Right atrium auricular region (tissue), 2 donors: Measurements from ENCODE around the gene GRIA4. TPM values are rescaled to one million over a fixed set of nuclear protein-coding genes. Genes with fewer than 3 reads are reported as not detected.

Experiments
- DNase-seq: peaks from one replicate; pipeline ENCODE4 v3.0.0-alpha.2; 2019; ENCODE audit warnings: low spot score
- H3K27ac ChIP-seq, 2 donors: fragments of 200-600 bp; sonication (generic); 1 replicate in 1 of 2; 2 replicates in 1 of 2; pipeline ENCODE4 v1.5.1; 2016 to 2019
- H3K27me3 ChIP-seq, 2 donors: fragments of 200-600 bp; sonication (generic); one replicate each; pipeline versions ENCODE4 v1.5.1 to v1.6.0; 2017 to 2019
- H3K36me3 ChIP-seq: fragments of 200-600 bp; sonication (generic); one replicate; pipeline ENCODE4 v1.5.1; 2016
- H3K4me1 ChIP-seq, 2 donors: fragments of 200-600 bp; sonication (generic); one replicate each; pipeline versions ENCODE4 v1.5.1 to v1.6.0; 2017 to 2019
- H3K4me3 ChIP-seq, 2 donors: fragments of 200-600 bp; sonication (generic); 1 replicate in 1 of 2; 2 replicates in 1 of 2; pipeline ENCODE4 v1.5.1; 2017 to 2019; ENCODE audit warnings: mild to moderate bottlenecking in 1 of 2, moderate library complexity in 1 of 2
- H3K9me3 ChIP-seq, 2 donors: fragments of 200-600 bp; sonication (generic); one replicate each; pipeline ENCODE4 v1.5.1; 2019
- total RNA-seq, 2 donors: library from RNA; depleted of rRNA; stranded (reverse); fragments of >200 nt; gene quantifications; one replicate each; pipeline ENCODE4 v1.1.0, GENCODE V29; 2016
- TF ChIP-seq, protein P1 (sequence below), 2 donors: fragments of 200-600 bp; sonication (generic); IDR thresholded peaks; one replicate each; pipeline ENCODE4 v1.5.1; 2019; ENCODE audit warnings: antibody characterized with exemption in 2 of 2

The GRIA4 gene
- total RNA-seq, 2 donors from 2014 or later, result not detected

DNA sequence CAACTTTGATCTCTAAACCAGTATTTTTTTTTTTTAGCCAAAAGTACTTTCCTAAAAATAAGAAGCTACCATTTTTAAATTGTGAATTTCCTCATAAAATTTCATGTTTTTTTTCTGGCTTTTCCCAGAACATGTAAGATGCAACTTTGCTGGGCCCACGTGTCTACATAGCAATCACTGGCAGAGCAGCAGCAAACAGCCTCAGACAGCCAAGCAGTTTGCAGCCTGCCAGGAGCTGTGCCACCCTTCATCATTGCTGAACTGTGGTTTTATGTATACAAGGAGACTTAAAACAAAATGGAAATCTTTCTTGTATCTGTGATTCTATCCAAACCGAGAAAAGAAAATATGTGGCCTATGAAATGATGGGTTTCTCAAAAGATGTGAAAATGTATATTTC lies 110.2 kb downstream of the GRIA4 start:
- Histone ChIP-seq H3K27me3 (no peaks in the 10 kb centered on the region), H3K36me3 (no peaks in the 10 kb centered on the region), H3K4me1 (no peaks in the 10 kb centered on the region), H3K4me3 (no peak overlapping the region), H3K27ac (no peak overlapping the region), H3K9me3 (no peaks in the 10 kb centered on the region)
- no peak for DNase-seq
- TF ChIP-seq, protein P1, sequence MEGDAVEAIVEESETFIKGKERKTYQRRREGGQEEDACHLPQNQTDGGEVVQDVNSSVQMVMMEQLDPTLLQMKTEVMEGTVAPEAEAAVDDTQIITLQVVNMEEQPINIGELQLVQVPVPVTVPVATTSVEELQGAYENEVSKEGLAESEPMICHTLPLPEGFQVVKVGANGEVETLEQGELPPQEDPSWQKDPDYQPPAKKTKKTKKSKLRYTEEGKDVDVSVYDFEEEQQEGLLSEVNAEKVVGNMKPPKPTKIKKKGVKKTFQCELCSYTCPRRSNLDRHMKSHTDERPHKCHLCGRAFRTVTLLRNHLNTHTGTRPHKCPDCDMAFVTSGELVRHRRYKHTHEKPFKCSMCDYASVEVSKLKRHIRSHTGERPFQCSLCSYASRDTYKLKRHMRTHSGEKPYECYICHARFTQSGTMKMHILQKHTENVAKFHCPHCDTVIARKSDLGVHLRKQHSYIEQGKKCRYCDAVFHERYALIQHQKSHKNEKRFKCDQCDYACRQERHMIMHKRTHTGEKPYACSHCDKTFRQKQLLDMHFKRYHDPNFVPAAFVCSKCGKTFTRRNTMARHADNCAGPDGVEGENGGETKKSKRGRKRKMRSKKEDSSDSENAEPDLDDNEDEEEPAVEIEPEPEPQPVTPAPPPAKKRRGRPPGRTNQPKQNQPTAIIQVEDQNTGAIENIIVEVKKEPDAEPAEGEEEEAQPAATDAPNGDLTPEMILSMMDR (IDR thresholded peaks at IDR 0.05), result no peak

GRCh38 chr11:105723269-105723668 lies 113.4 kb downstream of the GRIA4 start:
- Histone ChIP-seq H3K4me1 (no peaks in the 10 kb centered on the region), H3K36me3 (no peaks in the 10 kb centered on the region), H3K27ac (no peak overlapping the region), H3K27me3 (no peaks in the 10 kb centered on the region), H3K9me3 (peaks cover 0 to 3% of the 10 kb centered on the region in 2 donors), H3K4me3 (no peak overlapping the region)
- TF ChIP-seq, protein P1 (IDR thresholded peaks at IDR 0.05), result no peak
- no peak for DNase-seq

GRCh38 chr11:105732611-105733010 lies 122.7 kb downstream of the GRIA4 start:
- no peaks in the 10 kb centered on the region for H3K4me1 ChIP-seq
- H3K27ac ChIP-seq, result no peak overlapping the region
- TF ChIP-seq, protein P1 (IDR thresholded peaks at IDR 0.05), result no peak
- peaks cover 0 to 9% of the 10 kb centered on the region in 2 donors for H3K9me3 ChIP-seq
- no peaks in the 10 kb centered on the region for H3K36me3 ChIP-seq
- DNase-seq, result no peak
- no peak overlapping the region for H3K4me3 ChIP-seq
- H3K27me3 ChIP-seq, result no peaks in the 10 kb centered on the region

DNA sequence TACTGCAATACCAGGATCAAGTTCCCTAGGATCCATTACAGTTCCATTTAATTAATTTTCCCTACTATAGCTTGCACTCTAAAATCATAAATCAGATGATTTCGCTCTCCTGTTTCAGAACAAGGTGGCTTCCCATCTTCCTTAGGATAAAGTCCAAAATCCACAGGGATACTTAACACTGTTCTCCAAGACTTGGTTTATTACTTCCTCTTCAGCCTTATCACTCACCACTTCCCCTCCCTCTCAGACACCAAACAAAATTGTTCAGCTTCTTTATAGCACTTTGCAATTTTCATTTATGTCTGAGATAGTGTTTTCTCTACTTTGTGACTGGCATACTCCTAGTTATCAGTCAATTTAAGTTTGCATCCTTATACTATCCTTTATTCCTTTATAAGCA lies 124.6 kb downstream of the GRIA4 start:
- DNase-seq, result no peak
- Histone ChIP-seq H3K36me3 (no peaks in the 10 kb centered on the region), H3K27me3 (no peaks in the 10 kb centered on the region), H3K4me3 (no peak overlapping the region), H3K27ac (no peak overlapping the region), H3K9me3 (no peaks in the 10 kb centered on the region), H3K4me1 (no peaks in the 10 kb centered on the region)
- TF ChIP-seq, protein P1 (IDR thresholded peaks at IDR 0.05), result no peak

- H3K9me3 ChIP-seq, result no peaks in the 10 kb centered on the region
- H3K27me3 ChIP-seq, result no peaks in the 10 kb centered on the region
- no peaks in the 10 kb centered on the region for H3K4me1 ChIP-seq
- H3K27ac ChIP-seq, result no peak overlapping the region
- H3K36me3 ChIP-seq, result no peaks in the 10 kb centered on the region
- no peak overlapping the region for H3K4me3 ChIP-seq
- TF ChIP-seq, protein P1 (IDR thresholded peaks at IDR 0.05), result no peak
- DNase-seq, result no peak
These were observed 128.4 kb downstream of the GRIA4 start for GRCh38 chr11:105738251-105738650.

DNA sequence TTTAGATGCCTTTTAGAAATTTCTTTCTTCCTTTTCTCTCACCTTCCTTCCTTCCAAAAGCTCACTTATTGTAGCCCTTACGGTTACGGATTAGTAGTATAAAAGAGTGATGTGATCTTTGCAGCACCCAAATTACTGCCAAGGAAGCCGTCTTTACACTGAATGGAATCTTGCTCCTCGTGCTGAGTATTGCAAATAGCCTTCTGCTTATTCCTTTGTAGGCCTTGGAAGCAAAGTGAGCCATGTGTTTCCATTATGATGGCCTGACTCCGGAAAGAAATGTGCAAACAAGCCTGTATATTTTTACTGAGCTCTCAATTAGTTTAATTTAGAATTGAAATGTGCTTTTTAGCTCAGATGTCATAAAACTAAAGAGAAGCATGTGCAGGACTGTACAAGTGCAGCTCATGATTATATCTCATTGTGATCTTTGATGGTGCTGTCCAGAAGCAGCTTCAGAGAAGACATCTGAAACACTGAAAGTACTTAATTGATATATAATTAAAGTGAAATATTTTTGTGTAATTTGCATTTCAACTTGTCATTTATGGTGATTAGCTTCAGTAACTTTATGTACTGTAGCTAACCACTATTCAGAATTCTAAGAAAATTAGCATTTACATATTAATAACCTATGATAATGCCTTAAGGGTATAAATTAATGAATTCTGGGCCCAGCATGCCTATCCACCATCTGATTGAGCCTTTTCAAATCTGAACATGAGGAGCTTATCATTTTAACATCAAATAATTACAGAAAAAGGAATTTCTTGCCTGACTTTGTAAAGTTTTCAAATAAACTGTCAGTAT lies 129.3 kb downstream of the GRIA4 start:
- DNase-seq, result no peak
- TF ChIP-seq, protein P1 (IDR thresholded peaks at IDR 0.05), result no peak
- no peaks in the 10 kb centered on the region for H3K36me3 ChIP-seq
- no peaks in the 10 kb centered on the region for H3K9me3 ChIP-seq
- no peak overlapping the region for H3K27ac ChIP-seq
- H3K4me3 ChIP-seq, result no peak overlapping the region
- no peaks in the 10 kb centered on the region for H3K27me3 ChIP-seq
- H3K4me1 ChIP-seq, result no peaks in the 10 kb centered on the region
